Nephron (organoid): ENCODE results near the gene HDAC4.

Experiments
- H3K27ac Mint-ChIP-seq, 3 experiments: 2 replicates each; pipeline ENCODE4 v1.8.0; 2020; ENCODE audit warnings: mixed read lengths in 3 of 3, mild to moderate bottlenecking in 2 of 3, moderate library complexity in 1 of 3
- H3K27me3 Mint-ChIP-seq: 2 replicates; pipeline ENCODE4 v1.8.0; 2021; ENCODE audit warnings: low read depth, mild to moderate bottlenecking, moderate library complexity, mixed read lengths
- H3K36me3 Mint-ChIP-seq: 2 replicates; pipeline ENCODE4 v1.8.0; 2020; ENCODE audit warnings: low read depth, mixed read lengths
- H3K4me1 Mint-ChIP-seq: 2 replicates; pipeline ENCODE4 v1.8.0; 2020; ENCODE audit warnings: mixed read lengths
- H3K4me3 Mint-ChIP-seq, 3 experiments: 2 replicates each; pipeline ENCODE4 v1.8.0; 2020; ENCODE audit warnings: mild to moderate bottlenecking in 3 of 3, mixed read lengths in 3 of 3, moderate library complexity in 2 of 3
- H3K9me3 Mint-ChIP-seq: 2 replicates; pipeline ENCODE4 v1.8.0; 2020; ENCODE audit warnings: mixed read lengths
- TF ChIP-seq, protein P1 (sequence below), 3 experiments: fragments of 200-600 bp; sonication (generic); IDR thresholded peaks; one replicate each; pipeline ENCODE4 v1.5.0; 2021; ENCODE audit warnings: antibody characterized with exemption in 3 of 3; ENCODE audit not compliant: unreplicated experiment in 3 of 3

HDAC4 gene

DNA sequence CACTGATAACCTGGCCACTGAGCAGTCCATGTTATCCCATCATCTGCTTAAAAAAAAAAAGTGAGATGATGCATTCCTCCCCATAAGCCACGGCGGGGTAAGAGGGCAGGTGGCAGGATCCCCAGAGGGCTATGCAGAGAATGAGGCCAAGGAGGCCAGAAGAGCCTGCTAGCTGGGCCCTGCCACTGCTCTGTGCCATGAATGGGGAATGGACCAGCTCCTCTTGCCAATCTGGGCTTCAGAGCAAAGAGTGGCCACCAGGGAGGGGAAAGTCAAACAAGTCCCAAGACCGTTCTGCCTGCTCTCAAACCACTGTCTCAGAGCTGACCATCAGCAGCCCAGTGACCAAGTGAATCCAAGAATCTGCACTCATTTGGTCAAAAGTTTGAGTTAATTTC is 350.6 kb downstream of the HDAC4 start:
- peaks cover 5% of the 10 kb centered on the region for H3K4me1 Mint-ChIP-seq
- H3K4me3 Mint-ChIP-seq = no peak overlapping the region
- peaks cover 39% of the 10 kb centered on the region for H3K36me3 Mint-ChIP-seq
- no peaks in the 10 kb centered on the region for H3K27me3 Mint-ChIP-seq
- TF ChIP-seq, protein P1, sequence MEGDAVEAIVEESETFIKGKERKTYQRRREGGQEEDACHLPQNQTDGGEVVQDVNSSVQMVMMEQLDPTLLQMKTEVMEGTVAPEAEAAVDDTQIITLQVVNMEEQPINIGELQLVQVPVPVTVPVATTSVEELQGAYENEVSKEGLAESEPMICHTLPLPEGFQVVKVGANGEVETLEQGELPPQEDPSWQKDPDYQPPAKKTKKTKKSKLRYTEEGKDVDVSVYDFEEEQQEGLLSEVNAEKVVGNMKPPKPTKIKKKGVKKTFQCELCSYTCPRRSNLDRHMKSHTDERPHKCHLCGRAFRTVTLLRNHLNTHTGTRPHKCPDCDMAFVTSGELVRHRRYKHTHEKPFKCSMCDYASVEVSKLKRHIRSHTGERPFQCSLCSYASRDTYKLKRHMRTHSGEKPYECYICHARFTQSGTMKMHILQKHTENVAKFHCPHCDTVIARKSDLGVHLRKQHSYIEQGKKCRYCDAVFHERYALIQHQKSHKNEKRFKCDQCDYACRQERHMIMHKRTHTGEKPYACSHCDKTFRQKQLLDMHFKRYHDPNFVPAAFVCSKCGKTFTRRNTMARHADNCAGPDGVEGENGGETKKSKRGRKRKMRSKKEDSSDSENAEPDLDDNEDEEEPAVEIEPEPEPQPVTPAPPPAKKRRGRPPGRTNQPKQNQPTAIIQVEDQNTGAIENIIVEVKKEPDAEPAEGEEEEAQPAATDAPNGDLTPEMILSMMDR (IDR thresholded peaks at IDR 0.05; ENCODE audit: unreplicated experiment in 3 of 3) = no peak
- H3K27ac Mint-ChIP-seq = no peak overlapping the region
- H3K9me3 Mint-ChIP-seq = no peaks in the 10 kb centered on the region

DNA sequence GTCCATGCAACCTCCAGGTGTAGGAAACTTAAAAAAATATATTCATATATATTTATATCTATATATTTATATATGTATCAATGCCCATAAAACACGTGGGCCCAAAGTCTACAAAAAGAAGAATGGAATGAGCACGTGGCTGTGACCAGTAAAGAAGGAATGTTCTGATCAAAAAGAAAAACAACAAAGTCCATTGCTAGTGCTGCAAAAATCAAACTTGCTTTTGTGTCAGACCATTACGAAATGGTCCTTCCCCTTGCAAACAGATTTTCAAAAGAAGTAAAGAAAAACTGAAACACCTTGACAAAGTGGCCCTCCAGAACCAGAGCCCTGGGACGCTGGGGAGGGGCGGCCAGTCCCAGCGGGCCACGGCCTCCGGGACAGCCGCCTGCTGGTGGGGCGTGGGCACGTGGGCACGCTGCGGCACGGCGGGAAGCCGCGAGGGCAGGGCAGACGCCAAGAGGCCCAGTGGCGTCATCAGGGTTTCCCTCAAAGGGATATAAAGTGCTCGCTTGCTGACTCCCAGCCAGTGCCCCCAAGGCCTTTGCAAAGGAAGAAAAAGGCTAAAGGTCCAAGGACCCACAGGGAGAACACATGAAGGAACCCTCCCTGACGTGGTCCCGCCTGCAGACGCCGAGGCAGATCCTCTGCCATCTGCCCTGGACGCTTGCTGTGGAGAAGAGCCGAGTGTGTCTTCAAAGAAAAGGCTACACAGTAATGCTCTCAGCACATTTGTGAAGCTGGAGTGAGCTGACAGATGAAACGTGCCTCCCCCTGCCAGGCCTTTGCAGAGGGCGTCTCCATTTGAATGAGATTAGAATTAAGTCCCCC is 351.2 kb downstream of the HDAC4 start:
- no peaks in the 10 kb centered on the region for H3K9me3 Mint-ChIP-seq
- H3K36me3 Mint-ChIP-seq = peaks cover 34% of the 10 kb centered on the region
- no peak overlapping the region for H3K4me3 Mint-ChIP-seq
- peaks cover 5% of the 10 kb centered on the region for H3K4me1 Mint-ChIP-seq
- H3K27ac Mint-ChIP-seq = no peak overlapping the region
- H3K27me3 Mint-ChIP-seq = no peaks in the 10 kb centered on the region
- TF ChIP-seq, protein P1 (IDR thresholded peaks at IDR 0.05; ENCODE audit: unreplicated experiment in 3 of 3) = no peak

DNA sequence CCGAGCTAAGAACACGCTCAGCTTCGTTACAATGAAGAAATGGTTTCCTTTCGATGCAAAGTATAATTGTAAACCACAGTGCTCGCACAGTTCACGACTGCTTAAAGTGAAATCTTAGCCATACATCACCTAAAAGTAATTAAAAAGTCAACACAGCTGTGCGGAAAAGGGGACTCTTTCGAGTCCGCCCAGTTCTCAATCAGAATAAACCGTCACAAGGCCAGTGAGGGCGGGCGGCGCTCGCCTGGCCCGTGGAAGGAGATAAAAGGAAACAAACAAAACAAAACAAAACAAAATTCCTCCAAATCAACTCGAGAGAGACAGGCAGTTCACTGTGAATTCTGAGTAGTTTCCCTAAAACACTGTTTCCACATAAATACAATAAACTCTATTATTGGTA is 352.1 kb downstream of the HDAC4 start:
- Mint-ChIP-seq H3K27me3 (no peaks in the 10 kb centered on the region), H3K4me1 (peaks cover 5% of the 10 kb centered on the region), H3K9me3 (no peaks in the 10 kb centered on the region), H3K27ac (no peak overlapping the region), H3K4me3 (no peak overlapping the region), H3K36me3 (peaks cover 29% of the 10 kb centered on the region)
- TF ChIP-seq, protein P1 (IDR thresholded peaks at IDR 0.05; ENCODE audit: unreplicated experiment in 3 of 3) = no peak

DNA sequence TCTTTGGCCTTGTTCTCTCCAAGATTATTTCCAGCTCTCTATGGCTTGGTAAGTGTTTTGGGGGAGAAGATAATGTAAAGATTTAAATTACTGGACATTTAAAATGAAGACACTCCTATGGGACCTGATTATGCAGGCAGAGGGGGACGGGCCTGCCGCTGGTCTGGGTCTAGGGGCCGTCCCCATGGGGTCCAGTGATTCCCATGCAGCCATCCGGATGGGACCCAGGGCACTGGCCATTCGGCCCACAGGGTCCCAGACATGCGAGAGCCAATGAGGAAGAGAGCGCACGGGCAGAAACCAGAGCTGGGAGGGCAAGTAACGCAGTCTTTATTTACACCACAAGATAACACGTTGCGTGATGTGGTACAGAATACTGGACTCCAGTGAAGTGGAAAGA is 353.0 kb downstream of the HDAC4 start:
- Mint-ChIP-seq H3K9me3 (no peaks in the 10 kb centered on the region), H3K4me3 (no peak overlapping the region), H3K4me1 (peaks cover 5% of the 10 kb centered on the region), H3K36me3 (peaks cover 21% of the 10 kb centered on the region), H3K27ac (no peak overlapping the region), H3K27me3 (no peaks in the 10 kb centered on the region)
- TF ChIP-seq, protein P1 (IDR thresholded peaks at IDR 0.05; ENCODE audit: unreplicated experiment in 3 of 3) = no peak

DNA sequence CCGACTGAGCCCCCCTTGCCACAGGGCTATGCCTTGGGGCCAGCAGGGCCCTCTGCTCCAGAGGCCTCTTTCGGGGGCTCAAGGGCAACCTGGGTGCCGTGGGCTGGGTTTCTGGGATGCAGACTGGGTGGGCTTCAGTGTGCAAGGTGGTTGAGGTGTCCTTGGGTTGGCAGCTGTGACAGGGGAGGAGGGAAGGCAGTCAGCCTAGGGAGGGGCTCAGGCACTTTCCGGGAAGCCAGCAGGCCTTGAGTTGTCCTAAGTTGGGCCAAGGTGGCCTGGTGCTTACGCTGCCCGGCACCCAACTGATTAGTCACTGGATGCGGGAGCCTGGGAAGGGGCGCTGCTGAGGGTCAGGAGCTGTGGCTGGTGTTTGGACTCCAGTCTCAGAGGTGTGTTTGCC is 353.4 kb downstream of the HDAC4 start:
- Mint-ChIP-seq H3K4me1 (peaks cover 5% of the 10 kb centered on the region), H3K36me3 (peaks cover 16% of the 10 kb centered on the region), H3K27ac (no peak overlapping the region), H3K9me3 (no peaks in the 10 kb centered on the region), H3K27me3 (no peaks in the 10 kb centered on the region), H3K4me3 (no peak overlapping the region)
- TF ChIP-seq, protein P1 (IDR thresholded peaks at IDR 0.05; ENCODE audit: unreplicated experiment in 3 of 3) = no peak

DNA sequence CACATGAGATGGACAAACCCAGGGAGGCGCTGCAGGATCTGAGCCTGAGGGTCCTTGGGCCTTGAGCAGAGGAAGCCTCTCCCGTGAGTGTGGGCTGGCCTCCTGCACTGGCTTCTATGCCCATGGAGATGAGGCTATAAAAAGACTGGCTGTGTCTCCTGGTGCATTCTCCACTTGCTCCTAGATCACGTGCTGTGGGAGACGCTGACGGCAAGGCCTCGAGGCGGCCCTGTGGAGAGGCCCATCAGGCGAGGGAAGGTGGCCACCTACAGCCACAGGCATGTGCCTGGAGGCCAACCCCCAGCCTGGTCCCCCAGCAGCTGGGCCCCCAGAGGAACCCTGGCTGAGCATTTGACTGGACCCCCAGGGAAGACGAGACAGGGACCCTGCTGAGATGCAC is 354.0 kb downstream of the HDAC4 start:
- Mint-ChIP-seq H3K9me3 (no peaks in the 10 kb centered on the region), H3K36me3 (peaks cover 12% of the 10 kb centered on the region), H3K27me3 (no peaks in the 10 kb centered on the region), H3K4me3 (no peak overlapping the region), H3K4me1 (peaks cover 5% of the 10 kb centered on the region), H3K27ac (no peak overlapping the region)
- TF ChIP-seq, protein P1 (IDR thresholded peaks at IDR 0.05; ENCODE audit: unreplicated experiment in 3 of 3) = no peak
